ENCODE measurements around the gene CCDC9B. TPM values are rescaled to one million over a fixed set of nuclear protein-coding genes. Genes with fewer than 3 reads are reported as not detected.
A peak's percentile ranks its signal among the peaks of the same experiment; 100 is the strongest.

The CCDC9B gene
- total RNA-seq, 2 donors from 2014 or later, result 31.8 to 32.2 TPM

GRCh38 chr15:40300367-40300766 lies 40.4 kb downstream of the CCDC9B start:
- no peak for DNase-seq (ENCODE audit: low spot score)
- no peak for TF ChIP-seq CTCF (IDR thresholded peaks at IDR 0.05)

GRCh38 chr15:40298216-40298935 lies 42.4 kb downstream of the CCDC9B start:
- no peak for TF ChIP-seq CTCF (IDR thresholded peaks at IDR 0.05)
- no peak overlapping the region for H3K4me3 ChIP-seq
- no peaks in the 10 kb centered on the region for H3K36me3 ChIP-seq
- H3K27me3 ChIP-seq, result no peaks in the 10 kb centered on the region
- H3K4me1 ChIP-seq, result peaks cover 0 to 42% of the 10 kb centered on the region in 2 donors
- H3K9me3 ChIP-seq, result peaks cover 0 to 9% of the 10 kb centered on the region in 2 donors
- no peak for DNase-seq (ENCODE audit: low spot score)
- H3K27ac ChIP-seq, result no peak overlapping the region

More at GRCh38 chr15:40300367-40300766, 40.4 kb downstream of the CCDC9B start:
- Histone ChIP-seq H3K4me3 (no peak overlapping the region), H3K27ac (no peak overlapping the region), H3K4me1 (peaks cover 0 to 27% of the 10 kb centered on the region in 2 donors), H3K27me3 (no peaks in the 10 kb centered on the region), H3K36me3 (no peaks in the 10 kb centered on the region), H3K9me3 (peaks cover 0 to 9% of the 10 kb centered on the region in 2 donors)

- no peak for DNase-seq (ENCODE audit: low spot score)
- TF ChIP-seq CTCF (IDR thresholded peaks at IDR 0.05), result no peak
- Histone ChIP-seq H3K36me3 (no peaks in the 10 kb centered on the region), H3K4me3 (no peak overlapping the region), H3K9me3 (peaks cover 0 to 9% of the 10 kb centered on the region in 2 donors), H3K27ac (no peak overlapping the region), H3K4me1 (peaks cover 0 to 42% of the 10 kb centered on the region in 2 donors), H3K27me3 (no peaks in the 10 kb centered on the region)
These were observed 43.4 kb downstream of the CCDC9B start for GRCh38 chr15:40297356-40297755.

- H3K27me3 ChIP-seq, result no peaks in the 10 kb centered on the region
- H3K4me3 ChIP-seq, result no peak overlapping the region
- H3K36me3 ChIP-seq, result no peaks in the 10 kb centered on the region
- no peak for DNase-seq (ENCODE audit: low spot score)
- H3K9me3 ChIP-seq, result peaks cover 0 to 9% of the 10 kb centered on the region in 2 donors
- peaks cover 0 to 40% of the 10 kb centered on the region in 2 donors for H3K4me1 ChIP-seq
- no peak for TF ChIP-seq CTCF (IDR thresholded peaks at IDR 0.05)
- H3K27ac ChIP-seq, result peak overlapping the region in 1 of 2 donors; percentile 73
These were observed 44.0 kb downstream of the CCDC9B start for GRCh38 chr15:40296561-40297230.

GRCh38 chr15:40295877-40296560 lies 44.7 kb downstream of the CCDC9B start:
- H3K27ac ChIP-seq, result peak overlapping the region in 1 of 2 donors; percentile 73
- H3K4me1 ChIP-seq, result peaks cover 0 to 40% of the 10 kb centered on the region in 2 donors
- no peak overlapping the region for H3K4me3 ChIP-seq
- peaks cover 0 to 9% of the 10 kb centered on the region in 2 donors for H3K9me3 ChIP-seq
- no peaks in the 10 kb centered on the region for H3K27me3 ChIP-seq
- no peaks in the 10 kb centered on the region for H3K36me3 ChIP-seq
- DNase-seq (ENCODE audit: low spot score), result no peak
- no peak for TF ChIP-seq CTCF (IDR thresholded peaks at IDR 0.05)

Data from right atrium auricular region (tissue), 2 donors.